ENCODE measurements around the gene POU2F1.

DNA sequence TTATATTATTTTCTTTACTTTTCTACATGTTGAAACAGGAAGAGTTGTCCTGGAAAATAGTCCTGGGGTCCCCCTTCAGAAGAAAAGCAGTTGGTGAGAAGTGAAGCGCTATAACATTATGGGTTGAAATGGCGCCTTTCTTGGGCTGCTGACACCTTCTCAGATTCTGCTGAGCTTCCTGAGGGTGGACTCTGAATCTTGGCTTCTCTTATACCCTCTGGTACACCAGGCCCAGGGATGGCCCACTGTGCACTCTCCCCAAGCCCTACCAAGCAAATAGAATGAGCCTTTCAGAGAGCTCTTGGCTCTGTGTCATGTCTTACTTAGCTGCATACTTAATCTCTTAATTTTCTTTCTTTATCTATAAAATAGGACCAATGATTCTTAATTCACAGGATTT lies 255.4 kb downstream of the POU2F1 start:
- TF ChIP-seq, protein P1, sequence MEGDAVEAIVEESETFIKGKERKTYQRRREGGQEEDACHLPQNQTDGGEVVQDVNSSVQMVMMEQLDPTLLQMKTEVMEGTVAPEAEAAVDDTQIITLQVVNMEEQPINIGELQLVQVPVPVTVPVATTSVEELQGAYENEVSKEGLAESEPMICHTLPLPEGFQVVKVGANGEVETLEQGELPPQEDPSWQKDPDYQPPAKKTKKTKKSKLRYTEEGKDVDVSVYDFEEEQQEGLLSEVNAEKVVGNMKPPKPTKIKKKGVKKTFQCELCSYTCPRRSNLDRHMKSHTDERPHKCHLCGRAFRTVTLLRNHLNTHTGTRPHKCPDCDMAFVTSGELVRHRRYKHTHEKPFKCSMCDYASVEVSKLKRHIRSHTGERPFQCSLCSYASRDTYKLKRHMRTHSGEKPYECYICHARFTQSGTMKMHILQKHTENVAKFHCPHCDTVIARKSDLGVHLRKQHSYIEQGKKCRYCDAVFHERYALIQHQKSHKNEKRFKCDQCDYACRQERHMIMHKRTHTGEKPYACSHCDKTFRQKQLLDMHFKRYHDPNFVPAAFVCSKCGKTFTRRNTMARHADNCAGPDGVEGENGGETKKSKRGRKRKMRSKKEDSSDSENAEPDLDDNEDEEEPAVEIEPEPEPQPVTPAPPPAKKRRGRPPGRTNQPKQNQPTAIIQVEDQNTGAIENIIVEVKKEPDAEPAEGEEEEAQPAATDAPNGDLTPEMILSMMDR (IDR thresholded peaks at IDR 0.05): no peak
- TF ChIP-seq POLR2A (IDR thresholded peaks at IDR 0.05): no peak
